Adipocyte (in vitro differentiated cells): Measurements from ENCODE around the gene MCHR2.

Experiments used
- DNase-seq: peaks from one replicate; pipeline ENCODE4 v3.0.0-alpha.2; 2015; ENCODE audit warnings: low read depth
- H3K27me3 ChIP-seq: replicated peaks from 2 replicates; pipeline ENCODE4 v1.7.0; 2013; ENCODE audit warnings: mild to moderate bottlenecking, low read length, moderate library complexity; ENCODE audit not compliant: control insufficient read depth, insufficient read depth
- H3K36me3 ChIP-seq: 2 replicates; pipeline ENCODE4 v1.7.0; 2013; ENCODE audit warnings: low read length, mild to moderate bottlenecking, moderate library complexity; ENCODE audit not compliant: control insufficient read depth, insufficient read depth, severe bottlenecking
- H3K4me1 ChIP-seq: 2 replicates; pipeline ENCODE4 v1.7.0; 2013; ENCODE audit warnings: mild to moderate bottlenecking, low read length, moderate library complexity; ENCODE audit not compliant: control insufficient read depth, insufficient read depth
- H3K4me3 ChIP-seq: 2 replicates; pipeline ENCODE4 v1.7.0; 2013; ENCODE audit warnings: mild to moderate bottlenecking, low read length, moderate library complexity
- H3K9ac ChIP-seq: 2 replicates; pipeline ENCODE4 v1.7.0; 2013; ENCODE audit warnings: mild to moderate bottlenecking, low read length, moderate library complexity
- H3K9me3 ChIP-seq: 2 replicates; pipeline ENCODE4 v1.7.0; 2013; ENCODE audit warnings: mild to moderate bottlenecking, low read length, moderate library complexity; ENCODE audit not compliant: control insufficient read depth

Gene MCHR2

DNA sequence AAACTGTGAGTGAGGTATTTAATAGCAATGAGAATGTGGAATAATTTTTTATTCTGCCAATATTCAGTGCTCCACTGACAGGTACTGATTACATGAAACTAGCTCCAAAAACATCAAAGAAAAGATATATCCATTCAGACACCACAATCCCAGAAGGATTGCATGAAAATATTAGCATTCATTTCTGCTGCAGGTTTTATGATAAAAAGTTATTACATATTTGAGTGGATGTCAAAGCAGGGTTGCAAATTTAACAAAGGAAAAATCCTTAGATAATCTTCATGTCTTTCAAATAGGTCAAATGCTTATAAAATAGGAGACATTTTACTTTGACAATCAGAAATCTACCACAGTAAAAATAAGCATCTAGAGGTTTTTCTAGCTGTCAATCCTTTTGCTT is 13.3 kb downstream of the MCHR2 start:
- Histone ChIP-seq H3K9ac (no peak overlapping the region), H3K4me1 (no peaks in the 10 kb centered on the region), H3K27me3 (no peaks in the 10 kb centered on the region), H3K36me3 (no peaks in the 10 kb centered on the region), H3K9me3 (no peaks in the 10 kb centered on the region), H3K4me3 (no peak overlapping the region)
- DNase-seq = no peak

DNA sequence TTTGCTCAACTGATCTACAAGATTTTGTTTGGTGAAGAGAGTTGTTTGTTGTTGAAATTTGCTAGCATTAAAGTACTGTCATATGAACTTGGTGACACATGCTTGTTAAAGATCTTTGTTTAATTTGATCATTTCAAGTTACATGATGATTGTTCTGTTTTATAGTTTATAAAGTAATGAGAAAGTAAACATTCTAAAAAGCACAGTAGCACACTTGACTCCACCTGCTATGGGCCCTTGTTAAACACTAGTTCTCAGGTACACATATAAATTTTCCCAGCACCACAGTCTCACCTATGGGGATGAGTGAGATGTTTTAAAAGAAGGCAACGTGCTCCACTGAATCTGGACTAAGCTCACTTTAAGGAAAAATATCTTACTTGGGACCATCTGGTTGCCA is 14.1 kb downstream of the MCHR2 start:
- Histone ChIP-seq H3K9ac (no peak overlapping the region), H3K27me3 (no peaks in the 10 kb centered on the region), H3K4me1 (no peaks in the 10 kb centered on the region), H3K4me3 (no peak overlapping the region), H3K36me3 (no peaks in the 10 kb centered on the region), H3K9me3 (no peaks in the 10 kb centered on the region)
- DNase-seq = no peak

DNA sequence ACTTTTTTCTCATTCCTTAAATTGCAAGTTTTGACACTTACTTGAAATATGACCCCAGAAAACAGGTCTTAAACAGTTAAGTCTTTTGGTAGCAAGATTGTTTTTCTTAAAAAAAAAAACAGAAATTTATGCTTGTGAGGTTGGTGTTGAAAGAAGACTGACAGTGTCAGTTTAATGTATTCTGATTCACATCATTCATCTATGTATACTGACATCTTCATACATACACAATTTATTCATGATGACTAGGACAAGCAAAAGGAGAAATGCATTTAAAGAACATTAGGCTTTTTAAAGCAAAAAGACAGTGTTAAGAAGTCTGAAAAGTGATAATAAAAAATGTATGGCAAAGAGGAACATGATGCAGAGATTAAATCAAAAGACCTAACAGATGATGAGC is 27.0 kb downstream of the MCHR2 start:
- no peak overlapping the region for H3K9ac ChIP-seq
- H3K4me1 ChIP-seq = no peaks in the 10 kb centered on the region
- H3K36me3 ChIP-seq = no peaks in the 10 kb centered on the region
- no peaks in the 10 kb centered on the region for H3K9me3 ChIP-seq
- H3K4me3 ChIP-seq = no peak overlapping the region
- DNase-seq = no peak
- H3K27me3 ChIP-seq = no peaks in the 10 kb centered on the region

DNA sequence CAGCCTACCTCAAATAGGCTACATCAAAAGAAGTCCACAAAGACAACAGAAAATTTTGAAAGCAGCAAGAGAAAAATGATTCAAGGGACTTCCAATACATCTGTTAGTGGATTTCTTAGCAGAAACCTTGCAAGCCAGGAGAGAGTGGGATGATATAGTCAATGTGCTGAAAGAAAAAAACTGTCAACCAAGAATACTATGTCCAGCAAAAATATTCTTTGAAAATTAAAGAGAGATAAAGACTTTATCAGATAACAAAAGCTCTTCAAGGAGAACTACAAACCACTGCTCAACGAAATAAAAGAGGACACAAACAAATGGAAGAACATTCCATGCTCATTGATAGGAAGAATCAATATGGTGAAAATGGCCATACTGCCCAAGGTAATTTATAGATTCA is 34.0 kb downstream of the MCHR2 start:
- Histone ChIP-seq H3K9ac (no peak overlapping the region), H3K4me1 (no peaks in the 10 kb centered on the region), H3K4me3 (no peak overlapping the region), H3K36me3 (no peaks in the 10 kb centered on the region), H3K27me3 (no peaks in the 10 kb centered on the region), H3K9me3 (peaks cover 13% of the 10 kb centered on the region)
- DNase-seq = no peak

DNA sequence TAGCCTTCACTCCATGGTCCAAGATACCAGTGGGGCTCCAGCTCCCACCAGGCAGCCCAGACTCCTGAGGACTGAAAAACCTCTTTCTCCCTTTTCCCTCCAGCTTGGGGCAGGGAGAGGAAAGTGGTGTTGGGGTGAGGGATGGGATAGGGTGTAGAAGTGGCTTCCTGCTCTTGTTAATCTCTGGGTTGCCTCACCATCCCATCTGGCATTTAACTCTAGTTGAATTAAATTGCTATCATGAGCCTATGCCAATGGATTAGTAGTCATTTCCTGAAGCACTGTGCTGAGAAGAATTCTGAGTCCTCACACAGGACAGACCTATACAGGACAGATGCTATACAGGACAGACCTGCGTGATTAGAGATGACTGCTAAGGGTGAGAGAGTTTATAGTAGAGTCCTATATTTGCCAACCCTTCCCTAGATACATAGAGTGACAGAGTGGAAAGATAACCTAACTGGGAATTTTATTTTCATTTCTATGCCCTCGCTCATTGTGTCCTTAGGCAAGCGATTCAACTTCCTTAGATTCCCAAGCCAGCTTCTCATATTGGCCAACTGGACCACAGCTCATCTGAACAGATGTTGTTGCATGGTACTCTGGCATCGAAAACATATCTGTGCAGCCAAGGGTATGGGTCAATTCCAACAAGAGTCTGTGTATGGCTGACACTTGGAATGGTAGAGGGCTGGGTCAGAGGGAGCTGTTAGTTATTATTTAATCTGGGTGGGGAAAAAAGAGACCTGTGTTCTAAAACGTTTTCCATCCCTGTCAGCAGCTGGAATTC is 42.8 kb downstream of the MCHR2 start:
- no peaks in the 10 kb centered on the region for H3K27me3 ChIP-seq
- H3K9me3 ChIP-seq = no peaks in the 10 kb centered on the region
- H3K9ac ChIP-seq = no peak overlapping the region
- no peak for DNase-seq
- H3K4me3 ChIP-seq = no peak overlapping the region
- no peaks in the 10 kb centered on the region for H3K36me3 ChIP-seq
- H3K4me1 ChIP-seq = no peaks in the 10 kb centered on the region

DNA sequence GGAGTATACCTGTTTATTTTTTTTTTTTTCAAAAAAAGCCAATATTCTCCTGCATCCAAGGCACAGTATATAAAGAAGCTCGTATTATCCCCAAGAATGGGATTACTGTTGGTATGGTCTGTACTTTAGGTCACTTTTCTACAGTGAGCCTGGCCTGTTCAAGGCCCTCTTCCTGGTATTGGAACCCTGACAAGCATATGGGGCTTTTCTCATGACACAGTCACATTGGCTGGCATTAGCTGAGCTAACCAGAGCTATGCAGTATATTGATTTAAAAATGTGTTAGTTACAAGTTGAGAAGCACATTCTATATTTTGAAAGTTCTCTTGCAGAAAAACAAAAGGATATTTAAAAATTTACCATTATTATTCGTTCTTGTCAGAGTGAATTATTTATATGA is 48.0 kb downstream of the MCHR2 start:
- no peaks in the 10 kb centered on the region for H3K27me3 ChIP-seq
- no peak overlapping the region for H3K9ac ChIP-seq
- no peaks in the 10 kb centered on the region for H3K9me3 ChIP-seq
- H3K4me1 ChIP-seq = no peaks in the 10 kb centered on the region
- H3K36me3 ChIP-seq = no peaks in the 10 kb centered on the region
- no peak for DNase-seq
- H3K4me3 ChIP-seq = no peak overlapping the region

DNA sequence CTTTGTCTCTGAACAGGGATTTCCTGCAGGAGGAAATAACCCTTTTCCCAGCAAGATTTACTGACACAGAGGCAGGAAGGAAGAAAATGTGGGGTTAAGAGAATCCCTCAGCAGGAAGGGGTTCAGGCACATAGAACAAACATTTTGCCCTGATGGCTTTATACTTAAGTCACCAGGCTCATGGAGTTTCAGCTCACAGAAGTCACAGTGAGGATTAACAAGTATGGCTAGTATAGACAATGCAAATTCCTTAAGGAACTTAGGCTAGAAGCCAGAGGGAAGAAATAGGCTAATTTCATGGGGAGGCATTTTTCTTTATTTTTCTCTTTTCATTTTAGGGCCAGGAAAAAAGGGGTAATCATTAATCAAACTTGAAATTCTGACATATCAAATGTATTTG is 50.2 kb downstream of the MCHR2 start:
- no peaks in the 10 kb centered on the region for H3K27me3 ChIP-seq
- no peak overlapping the region for H3K4me3 ChIP-seq
- H3K9me3 ChIP-seq = no peaks in the 10 kb centered on the region
- H3K9ac ChIP-seq = no peak overlapping the region
- H3K36me3 ChIP-seq = no peaks in the 10 kb centered on the region
- H3K4me1 ChIP-seq = no peaks in the 10 kb centered on the region
- DNase-seq = no peak

DNA sequence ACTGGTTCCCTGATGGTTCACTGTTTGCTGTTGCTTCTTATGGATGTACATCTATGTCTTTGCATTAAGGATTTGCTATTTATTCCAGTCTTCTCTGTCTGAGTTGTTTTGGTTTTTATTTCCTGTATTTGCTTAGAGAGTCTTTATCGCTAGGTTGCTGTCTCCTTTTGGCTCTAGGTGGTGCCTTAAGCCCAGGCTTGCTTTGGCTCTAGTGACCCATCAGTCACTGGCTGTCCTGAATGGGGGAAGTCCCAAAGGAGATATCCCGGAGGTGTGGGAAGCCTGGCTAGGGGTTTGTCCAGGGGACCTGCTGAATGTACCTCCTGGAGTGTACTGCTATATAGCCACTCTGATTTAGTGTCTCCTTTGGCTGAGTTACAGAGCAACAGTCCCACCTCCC is 53.4 kb downstream of the MCHR2 start:
- H3K4me3 ChIP-seq = no peak overlapping the region
- DNase-seq = no peak
- H3K9ac ChIP-seq = no peak overlapping the region
- no peaks in the 10 kb centered on the region for H3K27me3 ChIP-seq
- no peaks in the 10 kb centered on the region for H3K36me3 ChIP-seq
- no peaks in the 10 kb centered on the region for H3K4me1 ChIP-seq
- no peaks in the 10 kb centered on the region for H3K9me3 ChIP-seq

DNA sequence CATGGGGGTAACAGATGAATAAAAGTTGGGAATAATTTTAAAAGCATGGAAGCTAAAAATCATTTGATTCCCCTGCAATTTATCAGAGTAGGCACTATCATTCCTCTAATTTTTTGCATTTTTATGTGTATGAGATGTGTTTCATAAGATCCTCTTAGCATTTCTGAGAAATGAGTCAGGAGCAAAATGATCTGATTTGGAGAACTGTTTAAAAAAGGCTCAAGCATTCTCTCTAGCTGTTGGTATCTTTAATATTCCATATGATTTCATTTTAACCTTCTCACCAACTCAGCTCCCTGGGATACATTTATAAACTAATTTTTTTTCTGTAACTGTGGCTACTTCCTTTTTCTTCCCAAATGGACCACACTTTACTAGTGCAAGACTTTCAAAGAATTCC is 60.9 kb downstream of the MCHR2 start:
- Histone ChIP-seq H3K9ac (peak overlapping the region; percentile 60), H3K4me3 (peak overlapping the region; percentile 47), H3K36me3 (no peaks in the 10 kb centered on the region), H3K27me3 (no peaks in the 10 kb centered on the region), H3K9me3 (no peaks in the 10 kb centered on the region), H3K4me1 (peaks cover 21% of the 10 kb centered on the region)
- peak; percentile 76 for DNase-seq

DNA sequence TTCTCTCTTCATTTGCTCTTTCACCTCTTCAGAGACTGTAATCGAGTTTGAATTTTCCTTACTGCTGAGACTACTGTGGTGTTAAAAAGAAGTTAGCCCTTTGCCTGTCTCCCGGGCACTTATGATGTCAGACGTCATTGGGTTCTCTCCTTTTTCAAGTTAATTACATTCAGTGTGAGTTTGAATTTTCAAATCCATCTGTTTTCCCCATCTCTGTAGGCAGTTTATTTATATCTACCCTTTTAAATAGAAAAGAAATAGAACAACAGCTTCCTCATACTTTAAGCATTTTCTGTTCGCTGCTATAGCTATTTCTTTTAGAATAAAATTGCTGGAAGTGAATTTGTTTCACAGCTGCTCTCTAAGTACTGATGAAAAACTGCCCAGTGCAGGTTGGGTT is 81.4 kb downstream of the MCHR2 start:
- H3K27me3 ChIP-seq = no peaks in the 10 kb centered on the region

DNA sequence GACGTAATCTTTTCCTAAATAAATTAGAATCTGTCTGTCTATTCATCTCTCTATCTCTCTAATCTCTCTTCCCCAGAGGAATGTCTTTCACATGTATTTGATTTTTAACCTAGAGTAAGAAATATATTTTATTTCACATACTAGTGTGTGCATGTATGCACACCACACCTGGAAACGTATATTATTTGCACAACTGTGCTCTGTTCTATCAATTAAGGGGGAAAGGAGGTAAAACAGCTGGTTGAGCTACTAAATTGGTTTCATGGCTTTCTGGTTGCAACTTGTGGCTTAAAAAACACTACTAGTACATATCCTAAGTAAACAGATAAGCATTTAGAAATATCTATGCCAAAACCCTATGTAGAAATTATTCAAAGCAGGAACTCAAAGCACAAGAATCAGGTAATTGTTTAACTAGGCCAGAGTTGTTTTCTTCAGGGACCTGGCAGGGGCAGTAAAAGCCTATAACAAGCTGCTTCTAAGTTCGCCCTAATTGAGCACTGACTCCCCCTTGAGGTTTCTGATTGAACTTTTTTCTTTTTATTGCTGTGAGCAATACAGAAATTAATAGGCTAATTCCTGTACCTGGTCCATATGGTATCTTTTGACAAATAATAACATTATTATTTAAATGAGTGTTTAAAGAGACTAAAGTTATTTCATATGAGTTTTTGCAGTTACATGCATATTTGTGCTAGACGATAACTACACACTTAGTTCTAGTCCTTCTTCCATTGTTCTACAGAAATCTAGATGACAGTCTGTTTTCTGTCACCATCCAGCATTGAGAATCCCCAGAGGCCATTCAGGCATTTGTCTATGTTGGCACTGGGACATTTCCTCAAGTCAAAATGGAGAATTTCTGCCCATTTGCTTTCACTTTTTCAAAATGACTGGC is 88.6 kb downstream of the MCHR2 start:
- H3K27me3 ChIP-seq = no peaks in the 10 kb centered on the region
- H3K9me3 ChIP-seq = no peaks in the 10 kb centered on the region
- H3K9ac ChIP-seq = no peak overlapping the region
- peak; percentile 69 for DNase-seq
- H3K4me1 ChIP-seq = no peaks in the 10 kb centered on the region
- H3K36me3 ChIP-seq = no peaks in the 10 kb centered on the region
- H3K4me3 ChIP-seq = no peak overlapping the region

More for the DNA sequence above, 81.4 kb downstream of the MCHR2 start:
- no peak overlapping the region for H3K9ac ChIP-seq
- no peak overlapping the region for H3K4me3 ChIP-seq
- H3K4me1 ChIP-seq = no peaks in the 10 kb centered on the region
- DNase-seq = no peak
- H3K9me3 ChIP-seq = no peaks in the 10 kb centered on the region
- H3K36me3 ChIP-seq = no peaks in the 10 kb centered on the region
